WTC11 (cell line): Measurements from ENCODE around the gene GUCD1. TPM values are rescaled to one million over a fixed set of nuclear protein-coding genes. Genes with fewer than 3 reads are reported as not detected.

Source experiments
- ATAC-seq: fragments of 200-7000 bp; cut with Tn5 transposase; 2 replicates; pipeline ENCODE4 v1.10.0; 2021; ENCODE audit warnings: mild to moderate bottlenecking, moderate library complexity
- CTCF ChIA-PET: fragments of 300-600 bp; sonication (Branson Sonifier 250); formaldehyde crosslinking; loops from one replicate; lab custom pipeline; 2021; ENCODE audit warnings: antibody characterized with exemption; lab: Charles Lee
- POLR2A ChIA-PET: fragments of 350-600 bp; sonication (Branson Sonifier 250); formaldehyde crosslinking; loops from one replicate; lab custom pipeline; 2021; ENCODE audit warnings: antibody characterized with exemption; lab: Charles Lee
- DNase-seq: peaks from one replicate; pipeline ENCODE4 v3.0.0; 2021; ENCODE audit warnings: low spot score
- H3K27ac Mint-ChIP-seq: 2 replicates; pipeline ENCODE4 v1.8.0; 2021; ENCODE audit warnings: mixed read lengths
- H3K27me3 Mint-ChIP-seq: 2 replicates; pipeline ENCODE4 v1.8.0; 2021; ENCODE audit warnings: low read depth, mild to moderate bottlenecking, moderate library complexity, mixed read lengths
- H3K36me3 Mint-ChIP-seq: 2 replicates; pipeline ENCODE4 v1.8.0; 2021; ENCODE audit warnings: mixed read lengths
- H3K4me1 Mint-ChIP-seq: 2 replicates; pipeline ENCODE4 v1.8.0; 2022; ENCODE audit warnings: mixed read lengths
- H3K4me3 Mint-ChIP-seq: 2 replicates; pipeline ENCODE4 v1.8.0; 2021; ENCODE audit warnings: mild to moderate bottlenecking, moderate library complexity, mixed read lengths
- H3K9me3 Mint-ChIP-seq: 2 replicates; pipeline ENCODE4 v1.8.0; 2021; ENCODE audit warnings: mixed read lengths
- ARID4B ChIP-seq: sonication (generic); formaldehyde crosslinking; IDR thresholded peaks from 2 replicates; pipeline ENCODE4 v1.8.0; 2023; ENCODE audit warnings: missing genetic modification reagents, mild to moderate bottlenecking, borderline replicate concordance
- ATF1 ChIP-seq: sonication (generic); formaldehyde crosslinking; IDR thresholded peaks from 2 replicates; pipeline ENCODE4 v1.8.1; 2023; ENCODE audit warnings: mild to moderate bottlenecking, moderate library complexity, missing genetic modification reagents
- ATF3 ChIP-seq: sonication (generic); formaldehyde crosslinking; conservative IDR thresholded peaks from 2 replicates; pipeline ENCODE4 v1.8.1; 2022; ENCODE audit warnings: mild to moderate bottlenecking, missing genetic modification reagents
- CBFB ChIP-seq: sonication (generic); formaldehyde crosslinking; IDR thresholded peaks from 2 replicates; pipeline ENCODE4 v1.8.1; 2022; ENCODE audit warnings: mild to moderate bottlenecking, low read depth, missing genetic modification reagents
- E2F4 ChIP-seq: sonication (generic); formaldehyde crosslinking; IDR thresholded peaks from 2 replicates; pipeline ENCODE4 v1.8.1; 2022; ENCODE audit warnings: low read depth, mild to moderate bottlenecking, moderate library complexity, missing genetic modification reagents, borderline replicate concordance
- ETV6 ChIP-seq: sonication (generic); formaldehyde crosslinking; IDR thresholded peaks from 2 replicates; pipeline ENCODE4 v1.8.1; 2022; ENCODE audit warnings: mild to moderate bottlenecking, missing genetic modification reagents
- FOXJ3 ChIP-seq: sonication (generic); formaldehyde crosslinking; IDR thresholded peaks from 2 replicates; pipeline ENCODE4 v1.9.0; 2021; ENCODE audit warnings: missing genetic modification reagents, mild to moderate bottlenecking, borderline replicate concordance
- FOXK1 ChIP-seq: sonication (generic); formaldehyde crosslinking; IDR thresholded peaks from 2 replicates; pipeline ENCODE4 v1.8.0; 2022; ENCODE audit warnings: mild to moderate bottlenecking, moderate library complexity, missing genetic modification reagents
- FOXP1 ChIP-seq: sonication (generic); formaldehyde crosslinking; IDR thresholded peaks from 2 replicates; pipeline ENCODE4 v1.8.0; 2022; ENCODE audit warnings: missing genetic modification reagents, mild to moderate bottlenecking, moderate library complexity, borderline replicate concordance
- HMGXB4 ChIP-seq: sonication (generic); formaldehyde crosslinking; IDR thresholded peaks from 2 replicates; pipeline ENCODE4 v1.8.1; 2023; ENCODE audit warnings: mild to moderate bottlenecking, moderate library complexity, missing genetic modification reagents
- MAX ChIP-seq: sonication (generic); formaldehyde crosslinking; IDR thresholded peaks from 2 replicates; pipeline ENCODE4 v1.8.0; 2022; ENCODE audit warnings: mild to moderate bottlenecking, missing genetic modification reagents
- NFE2L1 ChIP-seq: sonication (generic); formaldehyde crosslinking; IDR thresholded peaks from 2 replicates; pipeline ENCODE4 v1.8.1; 2023; ENCODE audit warnings: missing genetic modification reagents
- NFYB ChIP-seq: sonication (generic); formaldehyde crosslinking; conservative IDR thresholded peaks from 2 replicates; pipeline ENCODE4 v1.8.0; 2022; ENCODE audit warnings: low read depth, missing genetic modification reagents
- NR3C1 ChIP-seq: sonication (generic); formaldehyde crosslinking; conservative IDR thresholded peaks from 2 replicates; pipeline ENCODE4 v1.8.1; 2023; ENCODE audit warnings: low read depth, mild to moderate bottlenecking, missing genetic modification reagents
- PREB ChIP-seq: sonication (generic); formaldehyde crosslinking; IDR thresholded peaks from 2 replicates; pipeline ENCODE4 v1.8.1; 2022; ENCODE audit warnings: mild to moderate bottlenecking, missing genetic modification reagents, moderate library complexity, borderline replicate concordance
- RELA ChIP-seq: sonication (generic); formaldehyde crosslinking; IDR thresholded peaks from 2 replicates; pipeline ENCODE4 v1.8.1; 2022; ENCODE audit warnings: missing genetic modification reagents, mild to moderate bottlenecking, borderline replicate concordance
- SP1 ChIP-seq: sonication (generic); formaldehyde crosslinking; conservative IDR thresholded peaks from 2 replicates; pipeline ENCODE4 v1.8.1; 2022; ENCODE audit warnings: missing genetic modification reagents
- TCF7 ChIP-seq: sonication (generic); formaldehyde crosslinking; IDR thresholded peaks from 2 replicates; pipeline ENCODE4 v1.8.0; 2022; ENCODE audit warnings: mild to moderate bottlenecking, low read depth, missing genetic modification reagents, moderate library complexity
- TEAD4 ChIP-seq: sonication (generic); formaldehyde crosslinking; IDR thresholded peaks from 2 replicates; pipeline ENCODE4 v1.8.0; 2022; ENCODE audit warnings: mild to moderate bottlenecking, missing genetic modification reagents
- TP53 ChIP-seq: sonication (generic); formaldehyde crosslinking; IDR thresholded peaks from 2 replicates; pipeline ENCODE4 v1.8.1; 2023; ENCODE audit warnings: mild to moderate bottlenecking, missing genetic modification reagents
- ZMAT4 ChIP-seq: fragments of 250-450 bp; sonication (Bioruptor Pico); IDR thresholded peaks from 2 replicates; pipeline ENCODE4 v1.9.0; 2021; ENCODE audit warnings: mild to moderate bottlenecking
- ZNF263 ChIP-seq: sonication (generic); formaldehyde crosslinking; IDR thresholded peaks from 2 replicates; pipeline ENCODE4 v1.8.1; 2022; ENCODE audit warnings: low read depth, mild to moderate bottlenecking, moderate library complexity, missing genetic modification reagents
- ZNF317 ChIP-seq: sonication (generic); formaldehyde crosslinking; IDR thresholded peaks from 2 replicates; pipeline ENCODE4 v1.8.1; 2023; ENCODE audit warnings: low read depth, mild to moderate bottlenecking, moderate library complexity, missing genetic modification reagents, borderline replicate concordance
- ZNF416 ChIP-seq: fragments of 250-450 bp; sonication (Bioruptor Pico); IDR thresholded peaks from 2 replicates; pipeline ENCODE4 v1.9.0; 2021; ENCODE audit warnings: mild to moderate bottlenecking, inconsistent platforms
- total RNA-seq: library from RNA; stranded (reverse); gene quantifications from 3 replicates; pipeline ENCODE4 v1.2.3, GENCODE V29; 2021

Gene GUCD1
- total RNA-seq, 1 experiment from 2014 or later, result 105 TPM

GRCh38 chr22:24540470-24540869 lies 14.5 kb downstream of the GUCD1 start (continued):
- TF ChIP-seq E2F4 (CRISPR knock-in tag) (no peak), MAX (CRISPR knock-in tag) (no peak), ZNF263 (CRISPR knock-in tag) (no peak), FOXP1 (CRISPR knock-in tag) (no peak), TEAD4 (CRISPR knock-in tag) (no peak), PREB (CRISPR knock-in tag) (no peak), ZNF317 (CRISPR knock-in tag) (no peak), HMGXB4 (no peak), ARID4B (CRISPR knock-in tag) (no peak), NFYB (CRISPR knock-in tag) (no peak), FOXJ3 (CRISPR knock-in tag) (no peak), NFE2L1 (CRISPR knock-in tag) (no peak)

- no peak for TF ChIP-seq ETV6
- TF ChIP-seq CBFB (CRISPR knock-in tag), result no peak
- no peak for TF ChIP-seq FOXK1 (CRISPR knock-in tag)
- TF ChIP-seq ZNF416 (CRISPR knock-in tag), result no peak
- TF ChIP-seq TP53 (CRISPR knock-in tag), result no peak
- TF ChIP-seq TCF7 (CRISPR knock-in tag), result no peak
- no peak for TF ChIP-seq ZMAT4 (CRISPR knock-in tag)
- TF ChIP-seq SP1 (CRISPR knock-in tag), result no peak
- no peak for TF ChIP-seq MAX (CRISPR knock-in tag)
- no peak for TF ChIP-seq ATF1 (CRISPR knock-in tag)
- TF ChIP-seq ATF3 (CRISPR knock-in tag), result no peak
- no peak for TF ChIP-seq RELA (CRISPR knock-in tag)
- TF ChIP-seq NR3C1, result no peak
- Mint-ChIP-seq H3K36me3 (peaks cover 9% of the 10 kb centered on the region; the same call in 1 of the 2 replicates), H3K4me1 (no peaks in the 10 kb centered on the region), H3K9me3 (no peaks in the 10 kb centered on the region), H3K27me3 (no peaks in the 10 kb centered on the region; the same call in 1 of the 2 replicates), H3K27ac (no peak overlapping the region), H3K4me3 (no peak overlapping the region)
- ATAC-seq (no peak), DNase-seq (no peak)
- ChIA-PET POLR2A (interaction anchor here (0.7 kb wide), 1 partner anchor 35 kb away, joined by 5 read pairs; no protein-coding TSS in a partner anchor), CTCF (no interaction called here)
Observed at GRCh38 chr22:24536089-24536488, 18.8 kb downstream of the GUCD1 start.
